GM21717 (cell line): ENCODE measurements around the gene MCTP2.

Source experiments
- ATAC-seq: cut with Tn5 transposase; IDR thresholded peaks from one replicate; pipeline ENCODE4 v1.9.1; 2021; ENCODE audit warnings: mild to moderate bottlenecking, moderate library complexity; ENCODE audit not compliant: unreplicated experiment

MCTP2 gene, protein sequence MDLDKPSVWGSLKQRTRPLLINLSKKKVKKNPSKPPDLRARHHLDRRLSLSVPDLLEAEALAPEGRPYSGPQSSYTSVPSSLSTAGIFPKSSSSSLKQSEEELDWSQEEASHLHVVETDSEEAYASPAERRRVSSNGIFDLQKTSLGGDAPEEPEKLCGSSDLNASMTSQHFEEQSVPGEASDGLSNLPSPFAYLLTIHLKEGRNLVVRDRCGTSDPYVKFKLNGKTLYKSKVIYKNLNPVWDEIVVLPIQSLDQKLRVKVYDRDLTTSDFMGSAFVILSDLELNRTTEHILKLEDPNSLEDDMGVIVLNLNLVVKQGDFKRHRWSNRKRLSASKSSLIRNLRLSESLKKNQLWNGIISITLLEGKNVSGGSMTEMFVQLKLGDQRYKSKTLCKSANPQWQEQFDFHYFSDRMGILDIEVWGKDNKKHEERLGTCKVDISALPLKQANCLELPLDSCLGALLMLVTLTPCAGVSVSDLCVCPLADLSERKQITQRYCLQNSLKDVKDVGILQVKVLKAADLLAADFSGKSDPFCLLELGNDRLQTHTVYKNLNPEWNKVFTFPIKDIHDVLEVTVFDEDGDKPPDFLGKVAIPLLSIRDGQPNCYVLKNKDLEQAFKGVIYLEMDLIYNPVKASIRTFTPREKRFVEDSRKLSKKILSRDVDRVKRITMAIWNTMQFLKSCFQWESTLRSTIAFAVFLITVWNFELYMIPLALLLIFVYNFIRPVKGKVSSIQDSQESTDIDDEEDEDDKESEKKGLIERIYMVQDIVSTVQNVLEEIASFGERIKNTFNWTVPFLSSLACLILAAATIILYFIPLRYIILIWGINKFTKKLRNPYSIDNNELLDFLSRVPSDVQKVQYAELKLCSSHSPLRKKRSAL

DNA sequence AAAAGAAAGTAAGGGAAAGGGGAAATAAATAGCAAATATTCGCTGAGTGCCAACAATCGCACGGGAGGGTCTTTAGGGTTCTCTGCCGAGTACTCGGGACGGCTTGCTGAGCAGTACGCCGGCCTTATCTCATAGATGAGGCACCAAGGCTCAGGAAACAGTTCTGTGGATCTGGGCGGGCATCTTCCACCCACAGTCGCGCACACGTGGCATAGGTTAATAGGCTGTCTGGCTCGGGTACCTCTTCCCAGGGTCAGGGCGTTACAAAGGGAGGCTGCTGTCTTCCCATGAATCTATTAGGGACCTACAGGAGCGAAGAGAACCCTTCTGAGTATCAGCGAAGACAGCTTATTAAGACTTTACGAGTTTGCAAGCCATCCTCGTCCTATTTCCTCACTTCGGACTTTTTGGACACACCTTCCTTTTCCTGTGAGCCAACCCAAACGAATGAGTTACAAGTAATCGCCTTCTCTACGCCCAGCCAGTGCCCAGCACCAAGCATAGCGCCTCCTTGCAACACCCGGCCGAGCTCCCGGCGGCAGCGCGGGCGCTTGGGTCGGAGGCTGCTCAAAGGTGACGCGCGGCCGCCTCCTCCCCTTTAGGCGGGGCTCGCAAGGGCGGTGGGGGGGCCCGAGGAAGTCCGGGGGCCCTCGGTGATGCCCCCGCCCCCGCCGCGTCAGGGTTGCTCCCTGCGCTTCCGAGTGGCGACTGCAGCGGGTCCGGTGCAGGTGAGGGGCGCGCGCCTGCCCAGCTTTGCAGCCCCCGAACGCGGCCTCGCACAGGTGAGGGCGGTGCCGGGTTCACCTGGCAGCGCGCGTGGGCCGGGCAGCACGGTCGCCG, at the start of gene MCTP2:
MCTP2 (plus strand) TSS at position 679 of the 840 bp plus-strand sequence. CDS start 66,705 bp downstream, outside the sequence.
- peak; percentile 71 for ATAC-seq

- ATAC-seq: no peak
Measured at GRCh38 chr15:94182883-94183282, 48.5 kb upstream of the MCTP2 start.

DNA sequence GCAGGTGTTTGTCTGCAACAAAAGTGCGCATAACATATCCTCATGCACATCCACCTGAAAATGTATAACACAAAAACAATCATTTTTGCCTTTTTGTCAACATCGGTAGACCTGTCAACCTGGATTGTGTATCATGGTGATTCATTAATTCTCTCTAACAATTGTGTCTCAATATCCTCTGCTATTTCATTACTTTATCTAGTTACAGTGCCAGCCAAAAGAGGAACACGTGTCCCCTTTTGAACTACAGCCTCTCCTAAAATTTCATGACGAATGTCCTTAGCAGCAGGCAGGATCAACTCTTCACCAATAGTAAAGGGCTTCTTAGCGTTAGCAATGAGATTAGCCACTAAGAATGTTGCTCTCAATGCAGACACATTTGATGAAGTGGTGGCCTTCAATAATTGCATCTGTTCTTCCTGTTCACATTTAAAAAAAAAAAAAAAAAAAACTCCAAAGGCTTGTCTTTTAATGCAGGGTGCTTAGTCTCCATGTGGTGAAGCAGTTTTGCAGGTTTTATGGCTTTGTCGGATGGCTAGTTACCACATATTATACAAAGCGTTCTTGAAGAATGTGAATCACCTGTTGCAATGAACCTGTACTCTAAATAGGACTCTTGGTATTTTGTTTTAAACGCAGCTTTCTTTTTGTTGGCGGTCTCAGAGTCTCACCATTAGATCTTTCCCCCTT, 45.7 kb upstream of the MCTP2 start:
- no peak for ATAC-seq

DNA sequence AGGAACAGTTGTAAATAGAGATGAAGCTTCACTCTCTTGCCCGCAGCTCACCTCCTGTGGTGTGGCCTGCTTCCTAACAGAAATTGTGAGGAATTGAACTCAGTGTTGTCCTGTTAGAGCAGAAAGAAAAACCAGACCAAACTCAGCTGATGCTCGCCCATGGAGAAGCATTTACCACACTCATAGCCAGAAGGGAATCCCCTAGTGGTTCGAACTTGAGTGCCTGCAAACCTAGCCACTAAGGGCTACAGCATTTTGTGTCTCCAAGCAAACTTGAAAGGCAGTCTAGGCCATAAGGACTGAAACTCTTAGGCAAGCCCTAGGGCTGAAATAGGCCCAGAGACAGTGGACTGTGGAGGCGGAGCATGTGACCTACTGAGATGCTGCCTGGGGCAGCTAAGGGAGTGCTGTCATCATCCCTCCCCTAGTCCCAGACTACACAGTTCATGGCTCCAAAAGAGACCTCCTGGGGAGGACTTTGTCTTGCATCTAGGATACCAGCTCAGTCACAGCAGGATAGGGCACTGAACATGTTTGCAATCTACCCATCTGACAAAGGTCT, 44.5 kb upstream of the MCTP2 start:
- ATAC-seq: no peak

DNA sequence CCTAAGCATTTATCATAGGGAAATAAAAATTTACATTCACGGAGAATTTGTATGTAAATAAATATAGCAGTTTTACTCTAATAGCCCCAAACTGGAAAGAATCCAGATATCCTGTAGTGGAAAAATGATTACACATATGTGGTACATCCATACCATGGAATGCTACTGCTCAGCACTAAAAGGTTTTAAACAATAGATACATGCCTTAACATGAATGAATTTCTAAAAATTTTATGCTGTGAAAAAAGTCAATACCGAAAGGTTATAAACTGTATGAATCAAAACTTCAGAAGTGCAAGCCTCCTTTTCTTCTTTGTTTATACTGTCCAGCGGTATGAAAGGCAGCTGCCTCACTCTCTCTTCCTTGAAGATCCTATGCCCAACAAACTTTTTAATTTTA, 37.5 kb upstream of the MCTP2 start:
- no peak for ATAC-seq

GRCh38 chr15:94196531-94196930, 34.8 kb upstream of the MCTP2 start:
- ATAC-seq: no peak

DNA sequence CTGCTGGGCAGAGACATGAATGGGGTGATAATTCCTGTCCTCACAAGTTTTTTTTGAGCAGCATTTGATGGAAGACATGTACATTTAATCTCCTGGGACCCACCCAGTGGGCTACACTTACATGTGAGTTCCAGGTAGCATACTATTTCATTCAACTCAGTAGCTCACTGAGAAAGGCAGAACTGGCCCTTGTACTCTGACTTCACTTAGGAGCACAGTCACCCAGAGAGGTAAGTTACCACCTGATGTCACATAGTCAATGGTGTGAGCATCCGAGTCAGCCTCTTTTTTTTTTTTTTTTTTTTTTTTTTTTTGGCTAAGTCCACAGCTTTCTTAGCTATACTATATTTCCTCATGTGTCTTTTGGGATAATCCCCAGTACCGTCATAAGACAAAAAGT, 32.7 kb upstream of the MCTP2 start:
- no peak for ATAC-seq

DNA sequence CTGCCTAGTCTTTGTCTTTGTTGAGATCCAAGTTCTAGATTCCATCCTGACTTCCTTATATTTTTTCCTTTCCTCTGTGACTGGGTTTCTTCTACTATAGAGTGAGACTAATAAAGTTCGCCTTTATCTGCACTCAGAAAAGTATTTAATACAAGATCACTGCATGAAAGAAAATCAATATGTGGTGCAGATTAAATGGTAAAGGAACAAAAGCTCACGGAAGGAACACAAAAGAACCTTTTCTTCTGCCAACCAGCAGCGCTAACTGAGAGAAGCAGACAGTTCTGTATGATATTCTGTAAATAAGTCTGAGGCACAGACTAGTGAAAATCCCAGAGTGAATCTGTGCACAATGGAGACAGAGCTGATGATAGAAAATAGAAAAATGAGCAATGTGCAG, 31.6 kb upstream of the MCTP2 start:
- no peak for ATAC-seq

DNA sequence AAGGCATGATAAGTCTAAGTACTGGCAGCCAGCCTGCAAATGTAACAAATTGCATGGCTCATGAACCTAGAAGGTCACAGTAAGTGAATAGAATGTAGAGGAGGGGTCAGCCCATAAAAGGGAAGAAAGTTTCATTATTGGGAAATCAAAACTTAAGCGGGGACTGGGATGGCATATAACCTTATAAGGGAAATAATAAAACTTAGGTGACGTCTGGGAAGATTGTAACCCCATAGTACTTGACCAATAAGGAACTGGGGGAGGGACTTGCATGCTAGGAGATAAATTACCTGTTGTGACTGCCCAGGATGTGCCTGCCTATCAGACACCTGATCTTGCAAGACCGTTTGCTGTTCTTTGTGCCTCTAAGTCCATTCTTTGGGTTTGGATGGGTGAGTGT, 28.1 kb upstream of the MCTP2 start:
- no peak for ATAC-seq

GRCh38 chr15:94205366-94205765, 26.0 kb upstream of the MCTP2 start:
- ATAC-seq: no peak

DNA sequence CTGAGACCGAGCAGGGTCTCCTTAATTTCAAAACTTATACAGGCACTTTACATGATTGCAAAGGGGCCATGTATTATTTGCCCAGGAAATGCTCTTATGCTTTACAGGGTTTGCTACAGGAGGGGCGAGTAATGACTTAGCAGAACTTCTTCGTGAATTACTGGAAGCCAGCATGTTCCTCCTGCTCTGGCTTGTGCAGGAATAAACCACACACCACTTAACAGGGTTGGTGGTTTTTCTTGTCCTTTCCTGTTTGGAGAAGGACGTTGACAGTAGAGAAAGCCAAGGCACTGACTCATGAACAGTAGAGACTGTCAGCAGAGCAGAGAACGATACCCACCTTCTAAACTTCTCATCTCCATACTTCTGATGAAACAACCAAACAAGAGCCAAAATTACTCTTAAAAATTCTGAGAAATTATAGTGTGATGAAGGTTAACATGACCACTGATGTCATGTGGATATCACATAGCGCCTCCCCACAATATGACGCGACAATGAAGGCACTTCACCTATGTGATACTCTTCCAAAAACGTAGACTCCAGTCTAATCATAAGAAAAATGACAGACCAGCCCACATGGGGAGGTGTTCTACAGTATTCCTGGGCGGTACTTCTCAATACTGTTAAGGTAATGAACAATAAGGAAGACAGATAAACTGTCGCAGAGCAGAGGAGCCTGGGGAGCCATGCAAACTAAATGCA, 24.7 kb upstream of the MCTP2 start:
- peak; percentile 59 for ATAC-seq

DNA sequence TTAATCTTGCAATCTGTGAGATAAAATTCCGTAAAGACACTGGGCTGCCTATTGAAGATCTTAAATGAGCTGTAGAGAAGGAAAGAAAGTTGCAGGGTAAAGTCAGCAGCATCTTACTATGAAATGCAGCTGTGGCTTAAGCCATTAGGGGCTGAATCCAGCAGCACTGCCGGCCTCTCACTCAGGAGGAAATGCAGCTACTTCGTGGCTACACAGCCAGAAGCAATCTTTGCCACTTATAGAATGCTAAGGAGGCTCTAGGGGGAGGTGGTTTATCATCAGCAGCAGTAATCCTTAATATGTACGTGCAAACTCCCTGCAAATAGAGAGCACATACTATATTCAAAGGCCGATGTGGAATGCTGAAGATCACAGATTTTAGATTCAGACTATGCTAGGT, 19.1 kb upstream of the MCTP2 start:
- no peak for ATAC-seq

- ATAC-seq: no peak
Measured at GRCh38 chr15:94225616-94226015, 5.7 kb upstream of the MCTP2 start.

DNA sequence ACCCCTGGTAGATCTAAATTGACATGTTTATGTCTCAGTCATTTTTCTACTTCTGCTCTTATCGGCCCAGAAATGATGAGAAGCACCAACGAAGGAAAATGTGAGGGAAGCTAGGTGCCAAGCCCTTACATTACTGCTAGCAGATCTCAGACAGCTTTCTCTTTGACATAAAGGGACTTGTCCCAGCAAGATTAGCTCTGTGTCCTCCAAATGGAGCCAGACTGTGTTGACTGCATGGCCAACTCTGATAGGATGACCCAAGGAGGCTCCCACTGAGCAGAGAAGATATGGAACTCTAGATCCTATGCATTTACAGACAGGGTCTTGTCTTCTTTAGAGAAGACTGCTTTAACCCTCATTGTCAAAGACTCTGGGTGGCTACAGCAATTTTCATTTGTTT, 2.8 kb upstream of the MCTP2 start:
- ATAC-seq: no peak

- peak; percentile 55 for ATAC-seq
Measured at GRCh38 chr15:94229591-94230369, 1.6 kb upstream of the MCTP2 start.

DNA sequence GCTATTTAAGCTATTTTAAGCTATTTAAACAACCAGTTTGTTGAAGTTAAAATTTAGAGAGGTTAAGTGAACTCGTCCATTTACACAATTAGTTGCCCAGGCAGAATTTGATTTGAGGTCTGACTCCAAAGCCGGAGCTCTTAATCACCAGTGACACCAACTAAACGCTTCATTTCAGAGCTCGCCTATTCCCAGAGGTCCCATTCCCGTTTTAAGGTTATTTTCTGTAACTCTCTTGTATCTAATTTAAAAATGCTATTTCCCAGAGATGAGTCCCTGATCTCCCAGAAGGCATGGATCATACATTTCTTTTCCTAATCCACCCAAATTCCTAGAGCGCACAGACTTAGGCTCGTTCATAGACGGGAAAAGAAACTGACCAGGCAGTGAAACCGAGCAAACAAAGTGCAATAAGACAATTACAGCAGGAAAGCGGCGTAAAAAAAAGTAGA, 904 bp upstream of the MCTP2 start:
- ATAC-seq: no peak

GRCh38 chr15:94231723-94232468, 535 bp downstream of the MCTP2 start:
- ATAC-seq: peak; percentile 5

DNA sequence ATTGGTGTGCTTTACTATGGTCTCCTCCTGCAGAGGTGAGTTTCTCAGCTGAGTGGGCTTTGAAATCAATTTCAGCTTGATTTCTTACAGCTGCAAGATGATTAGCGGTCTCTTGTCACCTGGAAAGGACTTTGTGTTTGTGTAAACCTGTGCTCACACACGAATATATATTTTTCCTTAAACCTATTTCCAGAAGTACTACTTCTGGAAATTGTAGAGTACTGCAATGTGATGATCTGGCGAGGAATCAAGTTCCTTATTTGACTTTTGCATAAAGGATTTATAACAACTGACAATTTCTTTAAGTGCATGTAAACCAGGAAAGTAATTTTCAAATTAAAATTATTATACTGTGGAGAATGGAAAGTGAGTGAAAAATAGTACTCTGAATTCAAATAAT, 2.1 kb downstream of the MCTP2 start:
- ATAC-seq: no peak
